ENCODE measurements around the gene DOCK2. TPM values are rescaled to one million over a fixed set of nuclear protein-coding genes. Genes with fewer than 3 reads are reported as not detected.

Gene DOCK2
- total RNA-seq, 6 donors from 2014 or later = 46.7 to 150 (median 73.8) TPM

DNA sequence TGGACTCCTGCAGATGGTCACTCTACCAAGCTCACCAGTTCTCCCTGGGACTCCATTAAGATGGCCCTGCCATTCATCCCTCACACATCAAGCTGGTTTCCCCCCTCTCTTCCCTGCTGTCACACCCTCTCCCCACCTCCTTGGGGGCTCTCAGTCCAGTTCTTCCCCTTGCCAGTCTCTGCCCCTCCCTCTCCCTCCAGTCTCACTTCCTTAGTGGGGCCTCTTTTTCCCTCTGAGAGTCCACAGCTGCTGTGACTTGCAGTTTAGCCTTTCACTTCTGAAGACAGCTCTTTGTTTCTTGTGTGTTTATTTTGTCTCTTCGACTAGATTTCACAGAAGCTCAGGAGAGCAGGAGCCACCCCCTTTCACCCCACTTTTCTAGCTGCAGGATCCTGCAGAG is 10.5 kb downstream of the DOCK2 start:
- ATAC-seq (ENCODE audit: low FRiP score in 2 of 2) = peak in 1 of 2 donors; percentile 59
- H3K27me3 ChIP-seq = no peaks in the 10 kb centered on the region
- 0 to 4% methylated on average over 1 of the region's 1 CpG for whole genome bisulfite sequencing, 2 donors
- no peak for TF ChIP-seq CTCF (IDR thresholded peaks at IDR 0.05)
- TF ChIP-seq POLR2A (IDR thresholded peaks at IDR 0.05) = no peak
- TF ChIP-seq POLR2AphosphoS5 (IDR thresholded peaks at IDR 0.05) = no peak
- TF ChIP-seq EP300 (IDR thresholded peaks at IDR 0.05) = no peak
- DNase-seq = no peak
- H3K36me3 ChIP-seq = no peaks in the 10 kb centered on the region
- peak overlapping the region in 3 of 4 donors; percentile 0 to 39 (median 35) for H3K27ac ChIP-seq
- peaks cover 0 to 41% (median 26%) of the 10 kb centered on the region in 4 donors for H3K4me1 ChIP-seq
- no peaks in the 10 kb centered on the region for H3K9me3 ChIP-seq
- H3K4me3 ChIP-seq = no peak overlapping the region

DNA sequence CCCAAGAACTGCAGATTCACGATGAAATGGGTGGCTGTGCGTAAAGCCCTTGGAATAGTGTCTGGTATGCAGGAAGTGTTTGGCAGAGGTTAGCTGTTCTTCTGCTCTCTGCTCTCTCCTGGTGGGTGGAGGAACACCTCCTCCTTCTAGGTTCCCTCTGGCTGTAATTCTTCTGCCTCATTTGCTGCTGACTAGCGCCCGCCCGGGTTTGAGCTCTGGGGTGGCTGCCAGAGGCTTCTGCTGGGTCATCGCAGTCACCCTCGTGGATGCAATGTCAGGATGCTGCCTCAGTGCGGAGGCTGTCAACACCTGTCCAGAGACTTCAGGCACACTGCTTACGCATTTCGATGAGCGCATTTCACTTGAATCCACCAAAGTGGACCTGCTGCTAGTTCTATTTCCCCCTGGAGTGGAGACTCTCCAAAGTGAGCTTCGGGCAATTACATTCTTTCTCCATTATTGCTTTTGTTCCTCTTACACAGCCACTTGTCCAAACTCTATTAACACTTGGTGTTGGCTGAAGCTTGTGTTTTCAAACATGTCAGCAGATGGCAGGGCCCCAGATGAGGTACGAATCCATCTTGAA is 11.7 kb downstream of the DOCK2 start:
- 34 to 53% methylated on average over 13 of the region's 13 CpGs for WGBS, 2 donors
- Histone ChIP-seq H3K27me3 (no peaks in the 10 kb centered on the region), H3K36me3 (no peaks in the 10 kb centered on the region), H3K9me3 (no peaks in the 10 kb centered on the region), H3K4me3 (no peak overlapping the region), H3K4me1 (peaks cover 0 to 41% (median 28%) of the 10 kb centered on the region in 4 donors), H3K27ac (no peak overlapping the region)
- TF ChIP-seq POLR2AphosphoS5 (IDR thresholded peaks at IDR 0.05) (no peak), CTCF (IDR thresholded peaks at IDR 0.05) (no peak), EP300 (IDR thresholded peaks at IDR 0.05) (no peak), POLR2A (IDR thresholded peaks at IDR 0.05) (no peak)
- DNase-seq (no peak), ATAC-seq (ENCODE audit: low FRiP score in 2 of 2) (peak; percentile 24 to 38)

- no peaks in the 10 kb centered on the region for H3K27me3 ChIP-seq
- TF ChIP-seq POLR2A (IDR thresholded peaks at IDR 0.05) = no peak
- TF ChIP-seq POLR2AphosphoS5 (IDR thresholded peaks at IDR 0.05) = no peak
- TF ChIP-seq CTCF (IDR thresholded peaks at IDR 0.05) = no peak
- no peak for TF ChIP-seq EP300 (IDR thresholded peaks at IDR 0.05)
- DNase-seq (no peak), ATAC-seq (ENCODE audit: low FRiP score in 2 of 2) (no peak)
- no peaks in the 10 kb centered on the region for H3K36me3 ChIP-seq
- no peaks in the 10 kb centered on the region for H3K9me3 ChIP-seq
- 64 to 67% methylated on average over 7 of the region's 7 CpGs for WGBS, 2 donors
- H3K4me1 ChIP-seq = peaks cover 0 to 41% (median 28%) of the 10 kb centered on the region in 4 donors
- H3K27ac ChIP-seq = no peak overlapping the region
- no peak overlapping the region for H3K4me3 ChIP-seq
Observed at GRCh38 chr5:169649486-169649885, 12.4 kb downstream of the DOCK2 start.

DNA sequence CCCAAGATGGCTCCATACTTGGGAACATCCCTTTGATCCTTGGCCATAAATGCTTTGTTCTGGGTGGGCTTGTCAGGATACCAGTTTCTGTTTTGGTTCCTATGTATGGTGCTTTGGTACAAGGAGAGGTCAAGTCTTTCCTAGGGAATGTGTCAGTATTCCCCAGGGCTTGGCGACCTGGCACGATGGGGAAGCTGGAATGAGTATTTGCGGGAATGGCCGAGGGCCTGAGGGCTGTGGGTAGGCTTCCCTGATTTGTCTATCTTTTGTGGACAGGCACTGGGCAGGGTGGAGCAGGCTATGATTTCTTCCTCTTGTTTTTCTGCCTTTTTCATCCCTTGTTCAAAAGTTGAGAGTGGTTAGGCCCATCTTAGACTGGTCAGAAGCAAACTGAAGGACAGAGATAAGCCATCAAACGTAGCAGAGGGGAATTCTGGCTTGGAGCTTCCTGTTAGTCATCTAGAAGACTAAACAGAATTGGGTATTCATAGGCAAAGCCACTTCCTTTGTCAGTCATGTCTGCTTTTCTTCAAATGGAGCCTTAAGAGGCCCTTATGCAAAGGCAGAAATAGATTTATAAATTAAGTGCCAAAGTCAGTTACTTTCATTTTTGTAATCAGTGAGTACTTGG is 13.7 kb downstream of the DOCK2 start:
- Histone ChIP-seq H3K27me3 (no peaks in the 10 kb centered on the region), H3K27ac (peak overlapping the region in 2 of 4 donors; percentile 8 to 52), H3K4me1 (peaks cover 0 to 41% (median 28%) of the 10 kb centered on the region in 4 donors), H3K4me3 (no peak overlapping the region), H3K36me3 (no peaks in the 10 kb centered on the region), H3K9me3 (no peaks in the 10 kb centered on the region)
- TF ChIP-seq POLR2AphosphoS5 (IDR thresholded peaks at IDR 0.05) = no peak
- no peak for TF ChIP-seq EP300 (IDR thresholded peaks at IDR 0.05)
- no peak for TF ChIP-seq POLR2A (IDR thresholded peaks at IDR 0.05)
- no peak for TF ChIP-seq CTCF (IDR thresholded peaks at IDR 0.05)
- DNase-seq (no peak), ATAC-seq (ENCODE audit: low FRiP score in 2 of 2) (no peak)
- 62 to 64% methylated on average over 5 of the region's 5 CpGs for WGBS, 2 donors

Data from upper lobe of left lung (tissue), 6 donors.